ENCODE data around the gene M1AP. TPM values are rescaled to one million over a fixed set of nuclear protein-coding genes. Genes with fewer than 3 reads are reported as not detected.

The M1AP gene
- total RNA-seq, 3 donors from 2014 or later = not detected

DNA sequence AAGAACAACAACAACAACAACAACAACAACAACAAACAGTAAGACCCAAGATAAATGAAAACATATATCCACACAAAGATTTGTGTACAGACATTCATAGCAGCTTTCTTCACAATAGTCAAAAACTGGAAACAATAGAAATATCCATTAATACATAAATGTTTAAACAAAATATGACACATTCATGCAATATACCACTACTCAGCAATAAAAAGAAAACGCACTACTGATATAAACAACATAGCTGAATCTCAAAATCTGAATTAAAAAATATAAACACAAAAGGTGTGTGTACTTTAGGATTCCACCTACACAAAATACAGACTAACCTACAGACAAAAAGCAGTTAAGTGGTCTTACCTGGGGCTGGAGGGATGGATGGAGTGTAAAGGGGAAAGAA, 51.5 kb downstream of the M1AP start:
- Mint-ChIP-seq H3K27me3 (ENCODE audit: low read depth) (peaks cover 29% of the 10 kb centered on the region), H3K4me1 (ENCODE audit: low read depth) (no peaks in the 10 kb centered on the region), H3K36me3 (ENCODE audit: insufficient read depth) (no peaks in the 10 kb centered on the region), H3K4me3 (no peak overlapping the region), H3K9me3 (no peaks in the 10 kb centered on the region)
- ATAC-seq = no peak
- no peak for DNase-seq

DNA sequence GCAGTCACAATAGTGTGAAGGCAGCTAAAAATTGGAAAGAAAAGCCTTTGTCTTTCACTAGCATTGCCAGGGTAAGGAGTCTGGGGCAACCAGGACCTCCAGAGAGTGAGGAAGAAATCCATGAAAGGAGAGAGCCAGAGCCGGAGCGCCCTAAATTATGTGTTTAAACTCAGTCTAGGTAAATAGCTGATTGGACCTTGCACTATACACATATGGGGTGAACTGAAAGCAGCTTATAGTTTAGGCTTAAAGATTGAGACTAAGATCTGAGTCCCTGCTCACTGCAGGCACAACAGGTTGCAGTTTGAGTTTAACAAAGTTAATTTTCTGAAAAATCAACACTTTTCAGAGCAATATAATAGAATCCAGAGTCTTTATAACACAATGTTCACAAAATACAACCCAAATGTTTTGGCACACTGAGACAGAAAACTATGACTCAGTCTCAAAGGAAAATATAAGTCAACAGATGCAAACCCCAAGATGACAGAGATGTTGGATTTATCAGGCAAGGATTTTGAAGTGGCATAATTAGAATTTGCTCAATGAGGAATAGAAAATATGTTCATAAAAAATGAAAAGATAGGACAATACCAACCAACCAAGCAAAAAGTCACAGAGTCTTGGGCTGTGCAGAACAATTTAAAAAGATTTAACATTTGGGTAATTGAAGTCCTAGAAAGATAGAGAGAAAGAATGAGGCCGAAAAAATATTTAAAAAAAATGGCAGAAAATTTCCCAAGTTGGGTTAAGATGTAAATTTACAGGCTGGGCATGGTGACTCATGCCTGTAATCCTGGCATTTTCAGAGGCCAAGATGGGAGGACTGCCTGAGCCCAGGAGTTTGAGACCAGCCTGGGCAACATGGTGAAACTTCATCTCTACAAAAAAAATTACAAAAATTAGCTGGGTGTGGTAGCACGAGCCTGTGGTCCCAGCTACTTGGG, 54.0 kb downstream of the M1AP start:
- no peak for DNase-seq
- Mint-ChIP-seq H3K9me3 (no peaks in the 10 kb centered on the region), H3K4me1 (ENCODE audit: low read depth) (no peaks in the 10 kb centered on the region), H3K36me3 (ENCODE audit: insufficient read depth) (no peaks in the 10 kb centered on the region), H3K4me3 (no peak overlapping the region), H3K27me3 (ENCODE audit: low read depth) (peaks cover 29% of the 10 kb centered on the region)
- no peak for ATAC-seq

DNA sequence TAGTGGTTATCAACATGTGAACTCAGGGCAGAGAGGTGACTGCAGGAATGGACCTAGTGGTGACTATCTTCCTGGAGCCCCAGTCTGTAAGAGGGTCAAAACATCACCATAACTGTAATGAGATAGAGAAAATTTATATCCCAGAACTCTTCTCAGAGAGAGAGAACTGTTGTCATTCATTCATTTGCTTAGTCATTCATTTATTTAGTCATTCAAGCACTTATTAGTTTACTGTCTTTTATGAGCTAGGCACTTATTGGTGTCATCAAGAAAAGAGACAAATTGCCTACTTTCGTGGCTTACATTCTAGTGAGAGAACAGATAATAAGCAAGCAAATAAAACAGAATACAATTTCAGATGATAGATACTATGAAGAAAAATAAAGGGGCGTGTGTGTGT, 59.5 kb downstream of the M1AP start:
- ATAC-seq = no peak
- Mint-ChIP-seq H3K9me3 (no peaks in the 10 kb centered on the region), H3K4me1 (ENCODE audit: low read depth) (peaks cover 12% of the 10 kb centered on the region), H3K4me3 (no peak overlapping the region), H3K36me3 (ENCODE audit: insufficient read depth) (no peaks in the 10 kb centered on the region), H3K27me3 (ENCODE audit: low read depth) (peaks cover 16% of the 10 kb centered on the region)
- DNase-seq = no peak

DNA sequence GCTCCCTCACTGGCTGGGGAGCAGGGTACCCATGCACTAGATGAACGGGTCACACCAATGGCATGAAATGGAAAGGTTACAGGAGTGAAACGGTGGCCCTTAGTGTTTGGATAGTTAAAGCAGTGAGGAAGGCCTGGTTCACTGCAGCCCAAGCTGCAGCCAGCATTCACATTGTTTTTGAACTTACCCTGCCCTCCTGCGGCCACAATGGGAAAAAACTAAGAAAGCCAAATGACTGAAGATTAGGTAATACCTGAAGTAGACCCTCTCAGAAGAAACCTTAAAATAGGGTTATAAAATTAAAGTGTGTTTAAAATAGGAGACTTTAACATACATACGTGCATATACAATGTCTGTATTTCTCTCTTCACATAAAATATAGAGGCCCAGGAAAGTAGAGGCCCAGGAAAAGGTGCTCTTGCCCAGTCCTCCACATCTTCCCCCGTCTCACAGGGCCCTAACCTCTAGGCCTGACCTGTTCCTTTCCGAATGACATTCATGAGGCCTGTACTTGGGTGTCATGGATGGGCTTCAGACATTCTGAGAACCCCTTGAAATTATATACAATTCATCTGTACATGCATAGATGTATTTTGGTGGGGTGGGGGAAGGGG, 60.4 kb downstream of the M1AP start:
- ATAC-seq (peak; percentile 71 to 88), DNase-seq (peak; percentile 35)
- Mint-ChIP-seq H3K27me3 (ENCODE audit: low read depth) (peaks cover 9% of the 10 kb centered on the region), H3K9me3 (no peaks in the 10 kb centered on the region), H3K36me3 (ENCODE audit: insufficient read depth) (no peaks in the 10 kb centered on the region), H3K4me3 (no peak overlapping the region), H3K4me1 (ENCODE audit: low read depth) (peaks cover 12% of the 10 kb centered on the region)

GRCh38 chr2:74585406-74586185, 62.5 kb downstream of the M1AP start:
- no peak for DNase-seq
- Mint-ChIP-seq H3K27me3 (ENCODE audit: low read depth) (peaks cover 1% of the 10 kb centered on the region), H3K4me1 (ENCODE audit: low read depth) (peaks cover 12% of the 10 kb centered on the region), H3K4me3 (peak overlapping the region; percentile 22), H3K36me3 (ENCODE audit: insufficient read depth) (no peaks in the 10 kb centered on the region), H3K9me3 (no peaks in the 10 kb centered on the region)
- ATAC-seq = peak in 1 of 2 donors; percentile 39

DNA sequence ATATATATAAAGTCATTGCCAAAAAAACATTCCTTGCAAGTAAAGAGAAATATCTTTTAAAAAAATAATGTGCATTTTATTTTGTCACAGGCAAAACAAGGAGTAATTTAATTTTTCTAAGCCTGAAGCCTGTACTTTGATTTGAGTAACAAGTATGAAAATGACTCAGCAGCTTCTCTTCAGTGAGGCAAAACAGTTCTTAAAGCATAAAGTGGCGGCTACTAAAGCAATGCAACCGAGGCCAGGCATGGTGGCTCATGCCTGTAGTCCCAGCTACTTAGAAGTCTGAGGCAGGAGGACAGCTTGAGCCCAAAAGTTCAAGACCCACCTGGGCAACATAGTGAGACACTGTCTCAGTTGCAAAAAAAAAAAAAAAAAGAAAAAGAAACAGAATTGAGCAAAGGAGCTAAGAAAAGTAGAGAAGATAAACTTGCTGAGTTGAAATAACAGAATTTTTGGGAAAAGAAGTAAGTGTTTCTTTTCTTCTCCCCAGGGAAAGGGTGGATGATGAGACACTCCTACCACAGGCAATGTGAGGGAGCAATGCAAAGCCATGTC, 64.0 kb downstream of the M1AP start:
- H3K4me1 Mint-ChIP-seq (ENCODE audit: low read depth) = peaks cover 12% of the 10 kb centered on the region
- H3K4me3 Mint-ChIP-seq = no peak overlapping the region
- no peaks in the 10 kb centered on the region for H3K9me3 Mint-ChIP-seq
- H3K27me3 Mint-ChIP-seq (ENCODE audit: low read depth) = peaks cover 9% of the 10 kb centered on the region
- ATAC-seq = peak; percentile 23 to 45
- DNase-seq = no peak
- H3K36me3 Mint-ChIP-seq (ENCODE audit: insufficient read depth) = no peaks in the 10 kb centered on the region

GRCh38 chr2:74583504-74583903, 64.6 kb downstream of the M1AP start:
- Mint-ChIP-seq H3K36me3 (ENCODE audit: insufficient read depth) (no peaks in the 10 kb centered on the region), H3K9me3 (no peaks in the 10 kb centered on the region)
- ATAC-seq = no peak

DNA sequence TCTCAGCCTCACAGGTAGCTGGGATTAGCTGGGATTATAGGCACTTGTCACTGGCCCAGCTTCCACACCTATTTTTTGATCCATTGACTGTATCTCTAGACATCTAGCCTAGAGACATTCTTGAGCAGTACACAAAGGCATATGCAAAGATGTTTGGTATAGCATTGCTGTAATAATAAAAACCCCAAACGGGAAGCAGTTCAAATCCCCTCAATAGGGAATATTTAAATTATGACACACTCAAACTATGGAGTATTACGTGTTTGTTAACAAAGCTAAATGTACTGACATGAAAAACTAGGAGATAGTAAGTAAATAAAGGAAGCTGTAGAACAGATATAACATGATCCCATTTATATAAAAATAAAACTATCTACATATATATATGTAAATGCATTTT, 65.9 kb downstream of the M1AP start:
- DNase-seq = no peak
- Mint-ChIP-seq H3K4me1 (ENCODE audit: low read depth) (peaks cover 12% of the 10 kb centered on the region), H3K36me3 (ENCODE audit: insufficient read depth) (no peaks in the 10 kb centered on the region), H3K9me3 (no peaks in the 10 kb centered on the region), H3K27me3 (ENCODE audit: low read depth) (peaks cover 12% of the 10 kb centered on the region), H3K4me3 (no peak overlapping the region)
- no peak for ATAC-seq

More at GRCh38 chr2:74583504-74583903, 64.6 kb downstream of the M1AP start:
- H3K27me3 Mint-ChIP-seq (ENCODE audit: low read depth) = peaks cover 12% of the 10 kb centered on the region
- peaks cover 12% of the 10 kb centered on the region for H3K4me1 Mint-ChIP-seq (ENCODE audit: low read depth)
- no peak overlapping the region for H3K4me3 Mint-ChIP-seq
- DNase-seq = no peak

GRCh38 chr2:74581463-74581862, 66.7 kb downstream of the M1AP start:
- Mint-ChIP-seq H3K4me1 (ENCODE audit: low read depth) (peaks cover 12% of the 10 kb centered on the region), H3K27me3 (ENCODE audit: low read depth) (peaks cover 12% of the 10 kb centered on the region), H3K36me3 (ENCODE audit: insufficient read depth) (no peaks in the 10 kb centered on the region), H3K4me3 (no peak overlapping the region), H3K9me3 (no peaks in the 10 kb centered on the region)
- ATAC-seq (no peak), DNase-seq (no peak)

DNA sequence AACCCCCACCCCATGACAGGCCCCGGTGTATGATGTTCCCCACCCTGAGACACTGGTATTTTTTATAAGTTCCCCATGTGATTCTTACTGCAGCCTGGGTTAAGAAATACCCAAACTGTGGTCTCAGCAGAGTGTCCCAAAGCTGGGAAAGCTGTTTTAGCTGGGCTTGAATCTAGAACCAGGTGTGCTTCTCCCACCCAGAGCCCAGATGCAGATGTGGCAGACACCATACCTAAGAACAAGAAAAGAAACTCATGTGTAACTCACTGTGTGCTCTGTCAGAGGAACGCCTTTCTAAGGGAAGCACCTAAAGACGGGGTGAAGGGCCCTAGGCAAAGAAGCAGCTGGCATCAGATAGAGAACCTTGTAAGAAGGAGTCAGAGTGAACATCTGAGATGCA, 69.7 kb downstream of the M1AP start:
- no peaks in the 10 kb centered on the region for H3K9me3 Mint-ChIP-seq
- DNase-seq (no peak), ATAC-seq (no peak)
- no peaks in the 10 kb centered on the region for H3K36me3 Mint-ChIP-seq (ENCODE audit: insufficient read depth)
- H3K4me3 Mint-ChIP-seq = no peak overlapping the region
- peaks cover 11% of the 10 kb centered on the region for H3K27me3 Mint-ChIP-seq (ENCODE audit: low read depth)
- peaks cover 14% of the 10 kb centered on the region for H3K4me1 Mint-ChIP-seq (ENCODE audit: low read depth)

- H3K4me3 Mint-ChIP-seq = no peak overlapping the region
- peaks cover 14% of the 10 kb centered on the region for H3K4me1 Mint-ChIP-seq (ENCODE audit: low read depth)
- ATAC-seq = no peak
- peaks cover 11% of the 10 kb centered on the region for H3K27me3 Mint-ChIP-seq (ENCODE audit: low read depth)
- no peak for DNase-seq
- no peaks in the 10 kb centered on the region for H3K9me3 Mint-ChIP-seq
- H3K36me3 Mint-ChIP-seq (ENCODE audit: insufficient read depth) = no peaks in the 10 kb centered on the region
These were observed 70.7 kb downstream of the M1AP start for GRCh38 chr2:74577448-74577847.

GRCh38 chr2:74576863-74577229, 71.3 kb downstream of the M1AP start:
- H3K9me3 Mint-ChIP-seq = no peaks in the 10 kb centered on the region
- no peak for DNase-seq

GRCh38 chr2:74576211-74576862, 71.8 kb downstream of the M1AP start:
- H3K4me1 Mint-ChIP-seq (ENCODE audit: low read depth) = peaks cover 14% of the 10 kb centered on the region
- DNase-seq (no peak), ATAC-seq (no peak)
- no peak overlapping the region for H3K4me3 Mint-ChIP-seq
- no peaks in the 10 kb centered on the region for H3K36me3 Mint-ChIP-seq (ENCODE audit: insufficient read depth)
- H3K27me3 Mint-ChIP-seq (ENCODE audit: low read depth) = peaks cover 11% of the 10 kb centered on the region
- H3K9me3 Mint-ChIP-seq = no peaks in the 10 kb centered on the region

More at GRCh38 chr2:74576863-74577229, 71.3 kb downstream of the M1AP start:
- Mint-ChIP-seq H3K27me3 (ENCODE audit: low read depth) (peaks cover 11% of the 10 kb centered on the region), H3K4me1 (ENCODE audit: low read depth) (peaks cover 14% of the 10 kb centered on the region), H3K4me3 (no peak overlapping the region), H3K36me3 (ENCODE audit: insufficient read depth) (no peaks in the 10 kb centered on the region)
- no peak for ATAC-seq

- no peak for ATAC-seq
- Mint-ChIP-seq H3K36me3 (ENCODE audit: insufficient read depth) (no peaks in the 10 kb centered on the region), H3K9me3 (no peaks in the 10 kb centered on the region)
These were observed 72.8 kb downstream of the M1AP start for GRCh38 chr2:74575320-74575719.

More at GRCh38 chr2:74575320-74575719, 72.8 kb downstream of the M1AP start:
- Mint-ChIP-seq H3K27me3 (ENCODE audit: low read depth) (peaks cover 11% of the 10 kb centered on the region), H3K4me1 (ENCODE audit: low read depth) (peaks cover 14% of the 10 kb centered on the region), H3K4me3 (no peak overlapping the region)
- DNase-seq = no peak
